ENCODE measurements around the gene UNC13B. TPM values are rescaled to one million over a fixed set of nuclear protein-coding genes. Genes with fewer than 3 reads are reported as not detected.

Gene UNC13B
- total RNA-seq, 2 donors from 2014 or later = 12.9 to 14.6 TPM

- DNase-seq (ENCODE audit: low spot score) = no peak
- Histone ChIP-seq H3K27me3 (no peaks in the 10 kb centered on the region), H3K4me3 (no peak overlapping the region), H3K9me3 (peaks cover 0 to 17% of the 10 kb centered on the region in 2 donors), H3K27ac (no peak overlapping the region), H3K36me3 (no peaks in the 10 kb centered on the region), H3K4me1 (no peaks in the 10 kb centered on the region)
- TF ChIP-seq CTCF (IDR thresholded peaks at IDR 0.05) = no peak
These were observed 270.3 kb downstream of the UNC13B start for GRCh38 chr9:35432076-35432475.

GRCh38 chr9:35436933-35437332, 275.1 kb downstream of the UNC13B start:
- TF ChIP-seq CTCF (IDR thresholded peaks at IDR 0.05) = no peak
- DNase-seq (ENCODE audit: low spot score) = no peak
- no peaks in the 10 kb centered on the region for H3K9me3 ChIP-seq
- H3K27me3 ChIP-seq = no peaks in the 10 kb centered on the region
- H3K4me1 ChIP-seq = no peaks in the 10 kb centered on the region
- H3K27ac ChIP-seq = no peak overlapping the region
- no peak overlapping the region for H3K4me3 ChIP-seq
- no peaks in the 10 kb centered on the region for H3K36me3 ChIP-seq

GRCh38 chr9:35446012-35446411, 284.2 kb downstream of the UNC13B start:
- Histone ChIP-seq H3K4me1 (no peaks in the 10 kb centered on the region), H3K27me3 (no peaks in the 10 kb centered on the region), H3K36me3 (no peaks in the 10 kb centered on the region), H3K4me3 (no peak overlapping the region), H3K9me3 (no peaks in the 10 kb centered on the region), H3K27ac (no peak overlapping the region)
- DNase-seq (ENCODE audit: low spot score) = no peak
- no peak for TF ChIP-seq CTCF (IDR thresholded peaks at IDR 0.05)

- Histone ChIP-seq H3K4me3 (no peak overlapping the region), H3K36me3 (no peaks in the 10 kb centered on the region), H3K9me3 (no peaks in the 10 kb centered on the region), H3K4me1 (no peaks in the 10 kb centered on the region), H3K27ac (no peak overlapping the region), H3K27me3 (no peaks in the 10 kb centered on the region)
- no peak for DNase-seq (ENCODE audit: low spot score)
- no peak for TF ChIP-seq CTCF (IDR thresholded peaks at IDR 0.05)
These were observed 286.7 kb downstream of the UNC13B start for GRCh38 chr9:35448496-35448895.

- Histone ChIP-seq H3K27me3 (no peaks in the 10 kb centered on the region), H3K36me3 (no peaks in the 10 kb centered on the region), H3K27ac (no peak overlapping the region), H3K4me1 (no peaks in the 10 kb centered on the region), H3K4me3 (no peak overlapping the region), H3K9me3 (peaks cover 0 to 9% of the 10 kb centered on the region in 2 donors)
- no peak for DNase-seq (ENCODE audit: low spot score)
- no peak for TF ChIP-seq CTCF (IDR thresholded peaks at IDR 0.05)
These were observed 290.7 kb downstream of the UNC13B start for GRCh38 chr9:35452481-35452880.

GRCh38 chr9:35453786-35454185, 292.0 kb downstream of the UNC13B start:
- no peak for TF ChIP-seq CTCF (IDR thresholded peaks at IDR 0.05)
- Histone ChIP-seq H3K27ac (no peak overlapping the region), H3K9me3 (peaks cover 0 to 9% of the 10 kb centered on the region in 2 donors), H3K4me1 (no peaks in the 10 kb centered on the region), H3K36me3 (no peaks in the 10 kb centered on the region), H3K27me3 (no peaks in the 10 kb centered on the region), H3K4me3 (no peak overlapping the region)
- no peak for DNase-seq (ENCODE audit: low spot score)
